Cerebellar cortex (tissue), 1 donor: ENCODE data around the gene EPAS1.

Source experiments
- DNase-seq: peaks from one replicate; pipeline ENCODE4 v3.0.0-alpha.2; 2015; ENCODE audit warnings: low spot score

EPAS1 gene

DNA sequence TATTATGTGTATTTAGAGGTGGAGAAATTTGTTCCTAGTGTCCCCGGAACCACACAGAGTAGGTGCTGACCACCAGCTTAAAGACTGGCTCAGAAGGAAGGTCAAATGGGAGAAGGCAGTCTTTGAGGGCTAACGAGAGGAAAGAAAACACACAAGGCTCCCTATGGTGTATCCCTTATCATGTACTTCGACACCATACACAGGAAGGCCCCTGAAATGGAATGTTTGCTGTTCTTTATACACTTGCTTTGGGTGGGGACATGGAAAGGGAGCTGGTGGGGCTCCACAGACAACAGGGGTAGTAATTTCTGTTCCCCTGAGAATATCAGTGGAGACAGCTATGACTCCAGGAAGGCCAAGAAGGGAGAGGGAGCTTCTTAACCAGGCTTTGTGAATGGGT lies 6.0 kb downstream of the EPAS1 start:
- DNase-seq, result no peak

DNA sequence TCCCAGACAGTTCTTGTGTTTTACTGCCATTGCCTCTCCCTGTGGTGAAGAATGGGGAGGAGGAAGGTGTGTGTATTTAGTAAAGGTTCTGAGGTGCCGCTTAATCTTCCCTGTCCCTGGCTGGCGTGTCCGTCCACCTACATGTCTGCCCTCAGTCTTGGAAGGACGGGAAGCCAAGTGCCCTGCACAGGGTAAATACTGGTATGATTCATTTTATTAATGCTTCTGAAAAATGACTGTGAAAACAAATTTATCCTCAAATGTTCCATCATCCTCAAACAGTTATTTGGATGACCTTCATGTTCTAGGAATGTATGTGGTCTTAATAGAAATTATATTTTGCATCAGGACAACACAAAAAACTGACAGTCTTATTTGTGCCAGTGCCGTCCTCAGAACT lies 6.6 kb downstream of the EPAS1 start:
- DNase-seq, result no peak

DNA sequence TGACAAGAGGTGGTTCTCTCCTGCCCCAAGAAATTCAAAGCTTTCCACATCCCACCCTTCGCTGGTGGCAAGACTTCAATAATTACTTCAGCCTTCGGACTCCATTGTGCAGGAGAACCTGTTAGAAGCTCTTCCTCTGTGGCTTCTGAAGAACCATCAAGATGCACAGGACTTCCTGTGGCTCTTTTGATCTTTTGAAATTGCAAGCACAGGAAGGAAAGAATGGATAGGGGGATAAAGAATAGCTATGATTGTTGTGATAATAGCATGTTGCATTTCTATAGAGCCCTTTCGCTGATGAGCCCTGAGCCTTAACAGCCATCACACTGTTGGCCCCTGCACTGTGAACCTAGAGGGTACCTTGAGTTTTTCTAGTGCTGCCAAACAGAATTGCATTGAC lies 7.4 kb downstream of the EPAS1 start:
- DNase-seq, result no peak

DNA sequence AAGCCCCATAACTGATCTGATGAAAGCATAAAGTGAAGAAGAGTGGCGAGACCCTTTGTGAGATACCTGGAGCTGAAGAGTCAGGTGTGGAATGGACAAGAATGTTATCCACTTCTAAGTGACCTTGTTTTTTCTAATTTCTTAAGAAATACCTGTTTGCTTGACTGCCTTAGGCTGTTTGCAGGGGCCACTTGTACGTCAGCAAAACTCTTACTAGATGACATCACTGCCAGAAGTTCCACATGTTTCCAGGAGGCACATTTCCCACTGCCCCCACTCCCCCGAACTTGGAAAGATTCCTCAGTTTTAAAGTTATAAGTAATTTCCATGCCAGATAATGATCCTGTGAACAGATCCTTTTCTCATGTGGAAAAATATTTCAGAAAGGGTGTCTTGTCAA lies 8.0 kb downstream of the EPAS1 start:
- DNase-seq, result no peak

DNA sequence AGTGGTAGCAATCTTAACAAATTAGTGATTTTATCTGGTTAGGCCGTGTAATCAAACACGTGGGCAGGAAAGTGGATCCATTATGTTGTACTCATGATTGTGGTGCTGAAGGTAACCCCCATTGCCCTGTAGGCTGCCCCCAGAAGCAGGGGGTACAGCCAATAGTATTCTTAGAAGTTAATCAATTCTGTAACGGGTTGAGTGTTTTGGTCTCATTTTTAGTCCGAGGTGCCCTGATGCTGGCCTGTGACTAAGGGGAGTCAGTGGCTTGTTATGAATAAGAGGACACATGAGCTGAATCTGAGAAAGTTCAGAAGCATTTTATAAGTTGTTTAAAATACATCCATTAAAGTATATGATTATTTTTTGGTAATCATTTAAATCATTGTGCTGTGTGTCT lies 8.6 kb downstream of the EPAS1 start:
- DNase-seq, result no peak

DNA sequence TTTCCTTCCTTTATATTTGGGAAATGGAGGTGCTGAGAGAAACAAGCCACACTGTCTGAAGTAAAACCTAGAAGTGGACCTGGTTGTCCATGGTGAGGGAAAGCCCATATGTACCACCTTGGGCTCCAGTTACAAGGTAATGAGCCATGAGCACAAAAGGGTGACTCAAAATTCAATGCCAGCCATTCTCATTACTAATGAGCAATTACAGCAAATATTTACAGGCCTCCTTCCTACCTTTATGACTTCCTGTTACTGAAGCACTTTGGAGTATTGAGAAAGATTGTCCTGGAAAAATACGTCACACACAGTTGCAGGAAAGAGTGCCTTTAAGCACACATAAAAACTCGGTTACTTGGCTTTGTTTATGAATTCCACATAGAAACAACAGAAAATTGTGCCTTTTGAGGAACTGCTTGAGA lies 9.1 kb downstream of the EPAS1 start:
- no peak for DNase-seq

DNA sequence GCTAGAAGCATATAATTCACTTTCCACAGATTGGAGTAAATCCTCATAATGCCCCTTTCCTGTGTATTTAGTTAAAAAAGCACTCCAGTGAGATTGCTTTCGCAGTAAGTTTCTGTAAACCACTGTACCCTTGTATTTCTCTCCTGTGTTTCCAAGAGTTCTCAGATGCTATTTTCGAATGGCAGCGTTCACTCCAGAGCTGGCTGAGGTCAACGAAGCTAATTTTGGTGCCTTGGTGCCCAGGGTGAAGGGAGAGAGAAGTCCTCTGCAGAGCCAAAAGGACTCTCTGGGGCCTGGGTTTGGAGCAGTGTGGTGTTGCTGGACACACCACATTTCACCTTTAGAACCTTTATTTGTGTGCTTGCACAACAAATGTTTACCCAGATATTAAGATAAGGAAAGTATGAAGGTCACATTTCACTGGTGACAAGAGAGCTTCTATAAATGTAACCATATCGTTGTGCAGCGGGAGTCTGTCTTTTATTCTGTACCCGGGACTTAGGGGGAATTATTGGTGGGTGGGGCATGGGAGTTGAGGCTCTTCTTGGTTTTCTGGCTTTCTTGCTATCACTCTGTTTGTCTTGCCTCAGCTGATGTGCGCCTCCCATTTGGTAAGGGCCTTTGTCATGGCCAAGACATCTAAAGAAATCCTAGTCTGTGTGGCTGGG lies 9.9 kb downstream of the EPAS1 start:
- no peak for DNase-seq

DNA sequence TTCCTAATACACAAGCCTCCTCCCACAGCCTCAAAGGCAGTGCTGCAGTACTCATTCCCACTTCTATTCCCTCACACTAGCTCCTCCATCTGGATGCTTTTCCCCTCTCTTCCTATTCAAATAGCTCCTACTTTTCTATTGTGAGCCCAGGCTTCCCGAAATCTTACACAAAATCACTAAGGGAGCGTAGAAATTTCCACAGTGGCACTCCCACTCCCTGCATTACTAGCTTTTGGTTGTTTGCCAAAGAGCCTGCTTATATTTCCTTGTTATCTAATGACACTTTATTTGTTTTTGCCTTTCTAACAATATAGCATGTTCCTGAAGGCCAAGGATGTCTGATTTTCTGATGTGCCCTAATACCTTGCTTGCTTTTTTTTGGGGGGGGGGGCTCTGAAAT lies 10.9 kb downstream of the EPAS1 start:
- DNase-seq, result no peak

DNA sequence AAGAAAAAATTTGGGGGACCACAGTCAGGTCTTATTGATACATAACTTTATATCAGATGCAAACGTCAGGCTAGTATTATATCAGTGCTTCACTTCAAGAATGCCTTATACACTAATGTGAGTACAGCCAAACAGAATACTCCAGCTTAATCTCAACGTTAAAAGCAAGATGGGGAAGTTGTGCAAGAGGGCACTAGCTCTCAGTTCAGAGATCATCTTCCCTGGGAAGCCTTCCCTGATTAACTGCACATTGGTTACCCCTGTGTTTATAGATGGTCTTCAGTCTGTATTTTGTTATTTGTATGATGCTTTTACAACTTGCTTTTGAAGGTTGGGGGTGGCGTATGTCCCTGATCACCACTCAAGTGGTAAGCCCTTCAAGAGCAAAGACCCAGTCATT lies 11.4 kb downstream of the EPAS1 start:
- no peak for DNase-seq

DNA sequence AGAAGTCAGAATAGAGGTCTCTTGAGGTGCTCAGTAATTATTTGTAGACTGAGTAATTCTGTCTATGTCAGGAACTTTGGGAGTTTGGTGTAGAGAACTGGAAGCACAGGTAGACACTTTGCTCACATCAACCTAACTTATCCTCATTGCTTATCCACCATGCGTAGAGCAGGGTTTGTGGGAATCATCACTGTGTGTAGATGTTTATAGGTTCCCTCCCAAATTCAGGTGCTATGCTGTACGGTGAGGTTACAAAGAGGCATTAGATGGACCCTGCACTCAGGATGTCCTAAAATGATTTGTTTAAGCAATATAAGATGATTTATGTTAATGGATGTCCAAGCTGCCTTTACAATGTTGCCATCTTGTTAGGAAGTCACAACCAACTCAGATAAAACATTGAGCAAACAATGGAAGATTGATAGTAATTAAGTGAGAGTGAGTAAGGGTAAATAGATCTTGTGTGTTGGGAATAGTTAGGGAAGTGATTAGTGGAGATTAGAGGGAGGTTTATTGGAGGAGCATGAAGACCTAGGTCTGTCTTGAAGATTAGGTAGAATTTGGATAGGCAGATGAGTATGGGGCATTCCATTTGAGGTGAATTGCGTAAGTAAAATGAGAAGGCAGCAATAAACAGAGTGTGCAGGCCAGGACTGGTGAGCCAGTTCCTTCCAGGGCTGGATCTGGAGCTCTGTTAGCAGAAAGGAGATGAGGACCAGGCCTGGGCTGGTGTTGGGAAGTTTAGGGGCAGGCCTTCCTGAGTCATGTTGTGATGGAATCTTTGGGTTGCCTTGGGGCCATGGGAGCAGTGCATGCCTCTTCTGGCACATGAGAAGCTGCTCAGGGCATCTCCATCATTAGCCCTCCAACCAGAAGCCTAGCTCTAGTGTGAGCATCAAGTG lies 12.1 kb downstream of the EPAS1 start:
- no peak for DNase-seq

DNA sequence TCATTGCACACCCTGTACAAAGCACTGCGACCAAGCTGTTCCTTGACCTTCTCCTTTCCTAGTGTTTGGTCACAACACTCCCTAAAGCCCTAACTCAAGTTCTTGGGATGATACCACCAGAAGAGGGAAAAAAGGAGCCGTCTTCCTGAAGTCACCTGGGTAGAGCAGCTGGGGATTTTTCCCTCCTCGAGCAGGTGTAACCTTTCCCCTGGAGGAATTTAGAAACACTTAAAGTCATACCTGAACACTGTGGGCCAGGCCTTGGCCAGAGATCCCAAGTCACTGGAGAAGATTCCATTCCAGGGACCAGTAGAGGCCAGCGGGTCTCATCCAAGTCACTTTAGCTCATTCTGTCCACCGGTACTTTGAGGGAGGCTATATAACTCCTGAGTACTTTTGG lies 13.2 kb downstream of the EPAS1 start:
- no peak for DNase-seq

DNA sequence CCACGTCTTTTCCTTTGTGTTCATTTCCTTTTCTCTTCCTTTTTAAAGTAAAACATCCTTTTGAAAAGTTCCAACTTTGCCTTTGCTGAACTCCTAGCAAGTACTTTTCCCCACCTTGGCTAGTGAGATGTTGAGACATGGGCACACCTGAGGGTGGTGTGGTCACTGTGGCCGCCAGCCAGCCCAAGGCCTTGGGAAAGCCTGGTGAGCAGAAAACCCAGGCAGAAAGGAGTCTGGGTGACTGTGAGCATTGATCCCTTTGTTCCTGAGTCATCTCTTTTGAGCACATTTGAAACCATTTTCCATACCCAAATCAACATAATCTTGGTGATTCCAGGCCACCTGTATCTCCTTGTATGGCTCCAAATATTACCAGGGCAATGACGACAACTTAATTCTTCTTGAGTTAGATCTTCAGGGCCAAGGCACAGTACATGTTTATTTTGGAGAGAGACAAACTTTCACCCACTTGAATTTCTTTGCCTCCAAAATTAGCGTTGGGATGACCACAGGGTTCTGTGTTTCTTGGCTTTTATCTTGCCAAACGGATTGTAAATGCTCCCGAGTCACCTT lies 14.5 kb downstream of the EPAS1 start:
- DNase-seq, result no peak

DNA sequence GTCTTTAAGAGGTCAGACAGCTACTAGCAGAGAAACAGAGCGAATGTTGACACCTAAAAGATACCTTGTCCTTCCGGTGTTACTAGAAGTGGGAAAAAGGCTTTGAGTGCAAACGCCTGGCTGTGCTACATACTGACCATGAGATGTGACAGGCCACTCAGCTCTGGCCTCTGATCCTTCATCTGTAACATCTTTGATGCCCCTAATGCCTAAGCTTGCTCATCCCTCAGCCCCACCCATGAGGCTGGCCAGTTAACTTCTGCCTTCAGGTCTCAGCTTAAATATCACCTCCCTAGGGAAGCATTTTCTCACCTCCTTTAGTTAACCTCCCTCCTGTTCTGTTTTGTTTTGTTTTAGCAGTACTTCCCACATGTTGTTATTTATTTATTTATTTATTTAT lies 15.9 kb downstream of the EPAS1 start:
- no peak for DNase-seq

DNA sequence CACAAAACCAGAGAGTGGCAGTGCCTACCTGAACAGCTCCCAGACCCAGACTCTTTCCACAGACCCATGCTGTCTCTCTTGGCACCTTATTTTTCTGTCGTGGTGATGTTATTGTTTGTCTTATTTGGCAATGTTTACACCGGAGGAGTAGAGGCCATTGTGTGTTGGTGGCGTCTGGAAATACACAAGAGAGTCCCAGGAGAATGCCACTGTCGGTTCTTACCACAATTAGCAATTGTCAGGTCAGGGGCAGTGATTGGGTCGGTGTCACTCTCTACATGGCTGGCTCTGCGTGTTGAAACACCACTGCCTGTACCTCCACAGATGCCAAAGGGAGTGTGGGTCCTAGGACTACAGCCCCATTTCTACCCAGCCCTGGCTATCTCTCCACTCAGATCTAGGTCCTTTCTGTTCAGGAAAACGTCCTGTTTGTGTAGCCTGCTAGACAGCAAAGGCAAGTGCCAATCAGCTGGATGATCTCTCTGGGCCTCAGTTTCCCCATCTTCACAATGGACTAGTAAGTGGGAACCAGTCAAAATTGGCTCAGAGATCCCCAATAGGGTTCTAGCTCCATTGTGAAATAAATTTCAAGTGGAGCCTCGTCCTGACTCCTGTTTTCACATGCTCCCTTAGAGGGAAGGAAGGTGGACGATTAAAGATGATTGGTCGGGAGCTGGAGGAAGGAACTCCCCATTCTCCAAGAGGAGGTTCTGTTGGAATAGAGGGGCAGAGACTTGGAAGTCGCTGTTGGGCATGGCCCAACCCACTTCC lies 17.0 kb downstream of the EPAS1 start:
- DNase-seq, result no peak

DNA sequence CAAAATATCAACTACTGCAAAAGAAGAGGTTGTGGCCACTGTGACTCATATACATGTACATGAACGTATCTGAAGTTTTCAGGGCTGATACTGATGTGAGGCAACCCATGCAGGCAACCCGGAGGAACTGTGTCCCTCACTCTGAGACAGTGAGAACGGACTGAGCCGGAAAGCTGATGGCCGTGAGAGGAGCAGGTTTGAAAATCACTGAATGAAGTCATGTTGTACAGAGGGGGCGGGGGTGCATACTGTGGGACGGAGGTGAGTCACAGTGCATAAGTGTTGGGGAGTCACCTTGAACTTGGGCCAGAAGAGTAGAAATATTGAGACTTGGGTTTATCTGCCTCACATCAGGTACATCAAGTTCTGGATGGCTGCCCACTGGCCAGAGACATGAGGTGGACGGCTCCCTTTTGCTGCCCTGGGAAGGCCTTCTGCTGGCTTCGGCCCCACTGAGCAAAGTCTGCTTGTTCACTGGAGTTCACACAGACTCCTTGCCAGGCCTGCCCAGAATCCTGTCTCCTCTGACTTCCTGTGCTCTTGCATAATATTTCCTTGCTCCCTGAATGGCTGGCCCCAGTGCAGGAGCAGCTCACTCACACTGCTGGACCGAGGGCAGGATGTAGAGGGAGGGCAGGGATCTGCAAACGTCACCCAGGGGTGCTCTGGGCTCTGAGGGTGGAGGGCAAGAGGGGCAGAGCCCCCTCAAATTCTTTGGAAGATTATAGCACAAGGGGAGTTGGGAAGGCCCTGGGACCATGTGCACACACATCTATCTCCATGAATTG lies 18.1 kb downstream of the EPAS1 start:
- no peak for DNase-seq

DNA sequence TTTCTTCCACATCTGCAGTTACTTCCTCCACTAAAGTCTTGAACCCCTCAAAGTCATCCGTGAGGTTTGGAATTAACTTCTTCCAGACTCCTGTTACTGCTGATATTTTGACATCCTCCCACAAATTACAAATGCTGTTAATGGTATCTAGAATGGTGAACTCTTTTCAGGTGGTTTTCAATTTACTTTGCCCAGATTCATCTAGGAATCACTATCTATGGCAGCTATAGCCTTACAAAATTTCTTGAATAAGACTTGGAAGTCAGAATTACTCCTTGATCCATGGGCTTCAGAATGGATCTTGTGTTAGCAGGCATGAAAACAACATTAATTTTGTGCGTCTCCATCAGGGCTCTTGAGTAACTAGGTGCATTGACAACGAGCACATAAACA lies 19.9 kb downstream of the EPAS1 start:
- no peak for DNase-seq

DNA sequence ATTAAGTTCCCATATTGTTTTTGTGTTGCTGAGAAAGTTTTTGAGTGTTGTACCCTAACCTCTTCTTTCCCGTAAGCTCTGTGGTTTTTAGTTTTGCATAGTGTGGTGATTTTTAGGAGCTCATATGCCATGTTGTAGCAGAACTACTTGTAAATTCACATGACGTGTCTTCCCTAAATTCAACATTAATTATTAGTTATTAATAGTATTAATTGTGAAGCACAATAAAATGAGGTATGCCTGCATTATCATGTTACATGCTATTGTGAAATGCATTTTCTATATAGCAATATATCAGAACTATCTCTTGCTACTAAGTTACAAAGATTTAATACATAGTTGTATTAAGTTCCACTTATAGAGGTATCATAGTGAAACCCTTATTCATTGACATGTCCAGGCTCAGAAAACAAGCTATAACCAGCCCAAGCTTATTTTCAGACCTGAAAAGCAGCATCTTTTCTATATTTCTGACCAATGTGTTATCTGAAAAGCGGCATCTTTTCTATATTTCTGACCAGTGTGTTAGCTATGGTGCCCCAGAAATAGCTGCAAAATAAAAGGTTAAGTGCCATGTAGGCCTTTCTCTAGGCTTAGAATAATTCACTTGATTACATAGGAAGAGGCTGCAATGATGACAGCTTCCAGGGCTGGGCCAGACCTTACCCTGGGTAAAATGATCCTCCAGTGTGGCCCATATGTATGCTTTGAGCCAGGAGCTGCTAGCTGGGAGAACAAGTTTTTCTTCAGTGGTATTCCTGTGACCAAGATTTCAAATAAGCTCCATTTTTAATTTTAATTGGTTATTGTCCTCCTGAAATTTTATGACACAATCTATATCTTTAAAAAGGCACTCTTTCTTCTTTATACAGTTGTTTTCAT lies 21.6 kb downstream of the EPAS1 start:
- DNase-seq, result no peak

DNA sequence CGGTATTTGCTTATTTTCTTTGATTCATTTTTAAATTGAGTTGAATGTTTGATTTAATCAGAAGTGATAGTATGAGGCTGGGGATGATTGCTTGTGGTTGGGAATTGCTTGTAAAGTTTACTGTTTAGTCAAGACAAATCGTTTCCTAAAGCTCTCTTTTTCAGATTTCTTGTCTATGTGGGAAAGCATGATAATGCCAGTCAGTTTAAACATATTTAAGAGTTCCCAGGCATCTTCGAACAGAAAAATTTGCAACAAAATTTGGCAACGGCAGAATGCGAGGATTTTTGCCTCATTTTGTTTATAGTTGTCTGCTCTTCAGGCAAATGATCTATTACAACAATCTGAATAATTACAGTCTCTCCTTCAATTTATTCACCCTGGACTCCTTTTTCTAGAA lies 22.5 kb downstream of the EPAS1 start:
- DNase-seq, result no peak

DNA sequence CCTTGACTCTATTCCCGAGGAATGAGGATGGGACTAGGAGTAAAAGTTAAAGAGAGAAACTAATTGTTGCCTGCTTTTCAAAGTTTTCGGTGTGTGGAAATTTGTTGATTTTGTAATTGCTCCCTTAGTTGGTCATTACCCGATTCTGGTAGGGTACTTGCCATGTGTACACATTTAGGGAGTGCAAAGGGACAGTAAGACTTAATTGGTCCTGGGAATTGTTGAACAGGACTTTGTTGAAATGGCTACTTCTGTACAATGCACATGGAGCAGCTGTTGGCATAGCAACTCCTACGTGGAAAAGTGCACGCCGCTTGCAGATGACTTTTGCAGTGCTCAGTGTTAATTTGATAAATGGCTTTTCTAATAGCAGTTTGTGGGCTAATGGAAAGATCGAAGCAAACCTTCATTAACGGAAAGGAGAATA lies 22.9 kb downstream of the EPAS1 start:
- DNase-seq, result no peak

DNA sequence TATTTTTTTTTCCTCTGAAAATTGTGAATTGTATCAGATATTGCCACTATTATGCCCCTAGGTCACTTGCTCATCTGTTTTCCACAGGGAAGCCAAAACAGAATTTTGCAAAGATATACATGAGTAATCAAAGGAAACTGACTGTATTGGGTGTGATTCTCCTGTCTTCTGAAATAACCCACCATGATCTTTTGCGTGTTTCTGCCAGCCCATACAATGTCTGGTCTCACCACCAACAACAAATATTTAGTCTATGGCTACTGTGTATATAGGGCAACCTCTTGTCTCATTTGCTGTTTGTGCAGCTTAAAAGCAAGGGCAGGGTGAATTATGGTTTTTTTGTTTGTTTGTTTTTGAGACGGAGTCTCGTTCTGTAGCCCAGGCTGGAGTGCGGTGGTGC lies 26.5 kb downstream of the EPAS1 start:
- no peak for DNase-seq
